Fibroblast of peridontal ligament (primary cell): ENCODE results near the gene DENND4C.
A peak's percentile ranks its signal among the peaks of the same experiment; 100 is the strongest.
"Not testable (repeated sequence)": the region's sequence is repeated elsewhere in the genome, so short reads cannot be mapped to it uniquely, and the experiment has no call there.

Source experiments
- DNase-seq: peaks from one replicate; pipeline ENCODE4 v3.0.0-alpha.2; 2010; ENCODE audit errors: extremely low read depth

DENND4C gene

DNA sequence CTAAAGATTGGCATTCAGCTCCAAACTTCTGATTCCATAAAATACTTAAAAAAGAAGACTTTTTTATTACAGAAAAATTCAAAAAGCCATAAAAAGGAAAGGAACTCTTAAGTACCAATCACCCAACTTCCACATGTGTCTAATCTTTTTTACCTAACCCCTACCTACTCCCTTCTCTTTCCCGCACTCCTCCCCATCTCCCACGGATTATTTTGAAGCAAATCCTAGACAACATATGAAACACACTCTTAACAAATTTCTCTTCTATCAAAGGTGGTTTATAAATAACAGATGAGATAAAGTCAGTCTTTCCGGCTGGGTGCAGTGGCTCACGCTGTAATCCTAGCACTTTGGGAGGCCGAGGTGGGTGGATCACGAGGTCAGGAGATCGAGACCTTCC, 5.9 kb upstream of the DENND4C start:
- no peak for DNase-seq

DNA sequence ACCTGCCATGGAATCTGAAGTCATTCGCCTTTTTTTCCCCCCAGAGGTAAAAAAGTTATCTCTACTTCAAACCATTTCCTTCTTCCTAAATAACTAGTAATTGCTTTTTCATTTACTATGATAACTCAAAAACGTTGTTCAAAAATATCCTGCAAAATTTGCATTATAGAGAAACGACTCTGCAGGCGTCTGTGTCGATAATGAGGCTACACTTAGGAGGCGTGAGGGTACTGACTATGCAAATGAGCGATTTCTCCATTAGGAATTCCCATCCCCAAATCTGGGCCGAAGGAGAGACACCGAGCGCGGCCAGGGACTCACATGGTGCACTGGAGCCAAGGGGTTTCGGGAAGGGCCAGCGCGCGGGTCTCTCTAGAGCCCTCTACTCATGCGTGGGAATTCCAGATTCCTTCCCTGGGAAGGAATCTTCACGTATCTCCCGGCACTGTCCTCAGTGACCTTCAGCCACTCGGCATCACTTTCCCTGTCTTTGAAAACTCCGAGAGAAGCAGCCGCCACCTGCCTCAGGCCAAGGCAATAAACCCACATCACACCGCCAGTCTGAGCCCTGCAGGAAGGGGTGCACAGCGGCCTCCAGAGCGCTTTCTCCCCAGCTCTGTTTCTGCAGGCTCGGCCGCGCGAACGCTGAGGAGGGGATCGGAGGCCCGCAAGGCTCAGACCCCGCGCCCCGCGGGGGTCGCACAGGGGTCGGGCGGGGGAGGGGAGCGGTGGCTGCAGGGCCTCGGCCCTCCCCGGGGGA, 718 bp upstream of the DENND4C start:
- peak; percentile 31 for DNase-seq

DNA sequence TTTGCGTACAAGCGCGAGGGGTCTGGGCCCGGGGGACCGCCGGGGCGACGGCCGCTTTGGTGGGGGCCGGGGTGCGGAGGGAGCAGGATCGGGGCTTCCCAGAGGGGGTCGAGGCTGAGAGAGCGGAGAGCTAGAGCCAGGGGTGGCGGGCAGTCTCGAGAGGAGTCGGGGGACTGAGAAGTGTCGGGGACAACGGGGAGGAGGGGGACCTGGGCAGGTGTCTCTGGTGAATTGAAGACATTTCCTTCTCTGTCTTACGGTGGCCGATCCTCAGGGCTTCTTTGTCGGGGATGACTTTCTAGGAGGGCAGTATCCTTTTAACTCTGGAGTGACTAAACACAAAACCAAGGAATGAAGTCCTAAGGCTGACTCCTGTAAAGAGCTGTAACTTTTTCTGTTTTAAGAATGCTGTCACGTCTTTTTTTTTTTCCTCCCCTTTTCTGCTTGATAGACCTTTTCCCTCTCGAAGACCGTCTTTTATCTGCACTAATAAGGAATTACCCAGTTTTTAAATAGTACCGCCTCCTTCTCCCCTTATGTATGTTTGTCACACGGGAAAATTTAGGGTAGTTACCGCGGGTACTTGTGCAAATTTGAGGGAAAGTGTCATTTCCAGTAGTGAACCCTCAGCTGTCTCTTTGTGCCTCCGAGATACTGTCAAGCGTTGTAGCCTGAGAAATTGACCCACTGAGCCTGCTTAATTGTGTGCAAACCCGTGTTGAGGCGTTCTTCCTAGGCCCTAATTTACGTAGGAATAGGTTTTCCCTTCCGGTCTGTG, 822 bp downstream of the DENND4C start:
- DNase-seq, result peak; percentile 25

DNA sequence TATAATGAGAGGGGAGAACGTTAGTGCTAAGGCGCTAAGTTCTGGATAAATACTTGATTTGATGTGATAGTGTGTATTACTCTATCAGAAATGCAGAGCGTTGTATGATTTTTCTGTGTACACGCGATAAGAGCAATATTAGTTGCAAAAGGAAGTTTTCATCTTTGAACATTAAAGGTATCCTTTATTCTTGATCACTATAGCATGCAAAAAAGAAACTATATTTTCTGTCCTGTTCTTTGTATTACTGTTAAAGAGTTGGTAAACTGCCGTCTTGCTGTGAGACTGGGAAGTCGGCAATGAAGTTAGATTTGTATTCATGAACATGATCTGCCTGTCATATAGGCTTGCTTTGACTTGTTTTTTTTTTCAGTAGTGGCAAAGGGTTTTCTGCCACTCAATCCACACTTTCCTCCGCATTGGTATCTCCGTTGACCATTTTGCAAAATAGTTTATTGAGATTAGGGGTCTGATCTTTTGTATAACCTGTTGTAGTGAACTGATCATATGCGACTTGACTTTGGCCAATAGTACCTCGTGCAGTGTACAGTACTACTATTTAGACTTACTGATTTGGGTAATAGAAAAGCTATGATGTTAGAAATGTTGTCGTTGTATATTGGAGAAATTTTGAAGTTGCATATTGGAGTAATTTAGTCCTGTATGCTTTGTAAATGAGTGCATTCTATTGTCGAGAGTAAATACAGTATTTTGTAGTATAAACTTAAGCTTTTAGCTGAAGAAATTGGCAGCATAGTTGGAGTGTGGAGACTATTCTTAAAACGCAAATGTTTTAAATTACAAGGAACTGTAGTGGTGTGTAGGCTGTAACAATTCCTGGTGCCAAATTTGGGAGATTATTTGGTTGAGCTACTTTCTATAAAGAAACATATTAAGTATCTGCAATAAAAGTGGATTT, 1.7 kb downstream of the DENND4C start:
- peak; percentile 61 for DNase-seq

DNA sequence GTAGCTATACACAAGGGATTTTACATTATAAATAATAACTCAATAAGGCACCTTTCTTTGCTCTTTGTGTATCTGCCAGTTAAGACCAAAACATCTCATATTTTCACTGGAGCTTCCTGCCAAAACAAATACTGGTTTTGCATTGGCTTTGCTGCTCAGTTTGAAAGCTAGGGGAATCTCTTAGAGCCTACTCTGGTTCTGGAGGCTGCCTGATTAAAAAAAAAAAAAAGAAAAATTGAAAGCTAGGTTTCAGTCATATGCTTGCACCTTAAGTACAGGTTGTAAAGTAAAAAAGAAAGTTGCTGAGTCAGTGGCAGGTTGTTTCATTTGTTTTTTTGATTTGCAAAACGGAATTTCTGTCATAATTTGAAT, 2.3 kb downstream of the DENND4C start:
- peak; percentile 74 for DNase-seq

DNA sequence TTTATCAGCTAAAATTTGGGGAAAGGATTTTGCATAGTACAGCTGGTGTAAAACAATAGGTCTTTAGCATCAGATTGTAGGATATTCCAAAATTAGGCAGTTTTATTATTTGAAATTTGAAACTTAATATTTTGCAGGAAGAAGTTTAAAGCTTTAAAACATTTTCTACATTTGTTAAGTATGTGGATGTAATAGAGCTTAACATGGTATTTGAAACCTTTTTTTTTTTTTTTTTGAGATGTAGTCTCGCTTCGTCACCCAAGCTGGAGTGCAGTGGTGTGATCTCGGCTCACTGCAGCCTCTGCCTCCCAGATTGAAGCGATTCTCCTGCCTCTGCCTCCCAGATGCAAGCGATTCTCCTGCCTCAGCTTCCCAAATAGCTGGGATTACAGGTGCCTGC, 2.9 kb downstream of the DENND4C start:
- no peak for DNase-seq

DNA sequence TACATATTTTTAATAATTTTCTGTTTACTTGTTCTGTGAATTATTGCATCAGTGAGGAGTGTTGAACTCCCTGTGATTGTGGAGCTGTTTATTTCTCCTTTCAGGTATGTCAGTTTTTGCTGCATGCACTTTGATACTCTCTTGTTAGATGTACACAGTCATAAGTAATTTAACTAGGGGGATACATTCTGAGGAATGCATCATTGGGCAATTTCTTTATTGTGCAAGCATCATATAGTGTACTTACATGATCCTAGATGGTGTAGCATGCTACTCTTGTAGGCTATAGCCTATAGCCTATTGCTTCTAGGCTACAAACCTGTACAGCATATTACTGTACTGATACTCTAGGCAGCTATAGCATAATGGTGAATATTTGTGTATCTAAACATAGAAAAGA, 9.5 kb downstream of the DENND4C start:
- DNase-seq, result no peak

DNA sequence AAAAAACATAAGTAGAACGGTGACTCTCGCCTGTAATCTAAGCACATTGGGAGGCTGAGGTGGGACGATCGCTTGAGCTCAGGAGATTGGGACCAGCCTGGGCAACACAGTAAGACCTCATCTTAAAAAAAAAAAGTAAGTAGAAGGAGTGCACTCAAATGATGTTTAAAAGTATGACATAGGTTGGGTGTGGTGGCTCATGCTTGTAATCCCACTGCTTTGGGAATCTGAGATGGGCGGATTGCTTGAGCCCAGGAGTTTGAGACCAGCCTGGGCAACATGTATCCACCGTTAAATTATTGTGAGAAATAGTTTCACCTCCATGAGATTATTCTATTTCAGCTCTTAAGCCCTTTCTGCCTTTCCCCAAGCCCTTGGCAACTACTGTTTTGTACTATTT, 11.2 kb downstream of the DENND4C start:
- no peak for DNase-seq

DNA sequence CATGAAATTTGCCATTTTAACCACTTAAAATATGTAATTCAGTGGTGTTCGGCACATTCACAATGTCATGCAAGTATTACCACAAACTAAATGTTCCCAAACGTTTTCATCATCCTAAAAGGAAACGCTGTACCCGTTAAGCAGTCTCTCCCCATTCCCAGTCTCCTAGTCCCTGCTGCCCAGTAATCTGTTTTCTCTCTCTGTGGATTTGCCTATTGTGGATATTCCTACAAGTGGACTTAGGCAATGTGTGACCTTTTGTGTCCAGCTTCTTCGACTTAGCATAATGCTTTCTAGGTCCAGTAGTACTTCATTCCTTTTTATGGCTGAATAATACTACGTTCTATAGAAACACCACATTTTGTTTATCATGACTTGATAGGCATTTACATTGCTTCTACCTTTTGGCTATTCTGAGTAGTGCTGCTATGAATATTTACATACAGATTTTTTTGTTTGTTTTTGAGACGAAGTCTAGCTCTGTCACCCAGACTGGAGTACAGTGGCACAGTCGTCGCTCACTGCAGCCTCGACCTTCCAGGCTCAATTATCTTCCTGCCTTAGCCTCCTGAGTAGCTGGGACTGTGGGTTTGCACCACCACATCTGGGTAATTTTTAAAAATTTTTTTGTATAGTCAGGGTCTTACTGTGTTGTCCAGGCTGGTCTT, 13.0 kb downstream of the DENND4C start:
- no peak for DNase-seq

DNA sequence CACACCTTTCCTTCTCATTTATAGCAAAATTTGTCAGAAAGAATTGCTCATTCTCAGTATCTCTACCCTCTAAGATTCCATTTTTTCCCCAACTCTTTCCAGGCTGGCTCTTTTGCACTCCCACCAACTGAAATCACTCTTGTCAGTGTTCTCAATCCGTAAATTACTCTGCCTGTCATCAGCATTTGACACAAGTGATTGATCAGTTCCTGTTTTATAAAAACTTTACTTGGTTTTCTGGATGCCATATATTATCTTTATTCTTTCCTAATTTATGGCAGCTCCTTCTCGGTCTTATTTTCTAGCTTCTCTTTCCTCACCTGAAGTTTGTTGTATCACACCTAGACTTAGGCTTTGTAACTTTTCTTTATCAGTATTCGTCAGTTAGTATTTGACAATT, 16.4 kb downstream of the DENND4C start:
- DNase-seq, result no peak

DNA sequence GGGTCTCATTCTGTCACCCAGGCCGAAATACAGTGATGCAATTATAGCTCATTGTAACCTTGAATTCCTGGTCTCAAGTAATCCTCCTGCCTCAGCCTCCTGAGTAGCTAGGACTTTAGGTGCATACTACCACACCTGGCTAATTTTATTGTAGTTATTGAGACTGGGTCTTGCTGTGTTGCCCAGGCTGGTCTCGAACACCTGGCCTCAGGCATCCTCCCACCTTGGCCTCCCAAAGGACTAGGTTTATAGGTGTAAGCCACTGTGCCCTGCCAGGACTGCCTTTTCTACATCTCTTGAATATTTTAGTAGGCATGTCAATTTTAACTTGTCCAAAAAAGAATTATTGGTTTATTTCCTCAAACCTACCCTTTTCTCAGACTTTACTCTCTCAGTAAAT, 16.9 kb downstream of the DENND4C start:
- DNase-seq, result no peak

DNA sequence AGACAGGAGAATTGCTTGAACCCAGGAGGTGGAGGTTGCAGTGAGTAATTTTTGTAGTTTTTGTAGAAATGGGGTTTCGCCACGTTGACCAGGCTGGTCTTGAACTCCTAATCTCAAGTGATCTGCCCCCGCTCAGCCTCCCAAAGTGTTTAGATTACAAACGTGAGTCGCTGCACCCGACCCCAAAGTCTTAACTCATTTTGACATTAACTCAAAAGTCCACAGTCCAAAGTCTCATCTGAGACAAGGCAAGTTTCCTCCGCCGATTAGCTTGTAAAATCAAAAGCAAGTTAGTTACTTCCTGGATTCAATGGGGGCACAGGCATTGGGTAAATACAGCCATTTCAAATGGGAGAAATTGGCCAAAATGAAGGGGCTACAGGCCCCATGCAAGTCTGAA, 19.9 kb downstream of the DENND4C start:
- not testable (repeated sequence) for DNase-seq

DNA sequence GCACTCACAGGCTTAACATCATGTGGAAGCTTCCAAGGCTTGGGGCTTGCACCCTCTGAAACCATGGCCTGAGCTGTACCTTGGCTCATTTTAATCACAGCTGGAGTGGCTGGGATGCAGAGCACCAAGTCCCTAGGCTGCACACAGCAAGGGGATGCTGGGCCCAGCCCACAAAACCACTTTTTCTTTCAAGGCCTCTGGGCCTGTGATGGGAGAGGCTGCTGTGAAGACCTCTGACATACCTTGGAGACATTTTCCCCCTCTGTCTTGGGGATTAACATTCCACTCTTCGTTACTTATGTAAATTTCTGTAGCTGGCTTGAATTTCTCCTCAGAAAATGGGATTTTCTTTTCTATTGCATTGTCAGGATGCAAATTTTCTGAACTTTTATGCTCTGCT, 20.7 kb downstream of the DENND4C start:
- DNase-seq, result not testable (repeated sequence)

DNA sequence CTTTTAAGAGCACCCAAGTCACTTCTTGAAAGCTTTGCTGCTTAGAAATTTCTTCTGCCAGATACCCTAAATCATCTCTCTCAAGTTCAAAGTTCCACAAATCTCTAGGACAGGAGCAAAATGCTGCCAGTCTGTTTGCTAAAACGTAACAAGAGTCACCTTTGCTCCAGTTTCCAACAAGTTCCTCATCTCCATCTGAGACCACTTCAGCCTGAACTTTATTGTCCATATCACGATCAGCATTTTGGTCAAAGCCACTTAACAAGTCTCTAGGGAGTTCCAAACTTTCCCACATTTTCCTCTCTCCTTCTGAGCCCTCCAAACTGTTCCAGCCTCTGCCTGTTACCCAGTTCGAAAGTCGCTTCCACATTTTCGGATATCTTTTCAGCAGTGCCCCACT, 21.1 kb downstream of the DENND4C start:
- not testable (repeated sequence) for DNase-seq

DNA sequence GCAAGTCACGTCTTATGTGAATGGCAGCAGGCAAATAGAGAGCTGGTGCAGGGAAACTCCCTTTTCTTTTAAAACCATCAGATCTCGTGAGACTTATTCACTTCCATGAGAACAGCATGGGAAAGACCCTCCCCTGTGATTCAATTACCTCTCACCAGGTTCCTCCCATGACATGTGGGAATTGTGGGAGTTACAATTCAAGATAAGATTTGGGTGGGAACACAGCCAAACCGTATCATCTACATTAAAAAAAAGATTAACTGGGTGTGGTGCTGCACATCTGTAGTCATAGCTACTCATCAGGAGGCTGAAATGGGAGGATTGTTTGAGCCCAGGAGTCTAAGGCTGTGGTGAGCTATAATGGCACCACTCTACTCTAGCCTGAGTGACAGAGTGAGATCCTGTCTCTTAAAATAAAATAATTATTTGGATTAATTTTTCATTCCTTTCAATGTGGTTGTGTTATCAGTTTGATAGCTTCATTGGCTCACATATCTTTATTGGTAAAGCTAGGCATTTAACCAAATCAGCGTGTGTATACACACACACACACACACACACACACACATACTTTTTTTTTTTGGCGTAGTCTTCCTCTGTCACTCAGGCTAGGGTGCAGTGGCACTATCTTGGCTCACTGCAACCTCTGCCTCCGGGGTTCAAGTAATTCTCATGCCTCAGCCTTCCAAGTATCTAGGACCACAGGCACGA, 21.8 kb downstream of the DENND4C start:
- DNase-seq, result no peak

DNA sequence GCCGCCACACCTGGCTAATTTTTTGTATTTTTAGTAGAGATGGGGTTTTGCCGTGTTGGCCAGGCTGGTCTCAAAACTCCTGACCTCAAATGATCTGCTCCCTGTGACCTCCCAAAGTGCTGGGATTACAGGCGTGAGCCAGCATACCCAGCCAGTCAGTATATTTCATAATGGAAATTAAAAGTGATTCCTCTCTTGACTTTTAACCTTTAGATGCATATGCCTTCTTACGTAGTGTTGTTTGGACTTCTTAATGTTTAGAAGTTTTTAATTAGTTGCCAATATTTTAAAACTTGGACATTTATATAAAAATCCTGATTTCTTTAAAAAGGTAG, 22.4 kb downstream of the DENND4C start:
- no peak for DNase-seq

DNA sequence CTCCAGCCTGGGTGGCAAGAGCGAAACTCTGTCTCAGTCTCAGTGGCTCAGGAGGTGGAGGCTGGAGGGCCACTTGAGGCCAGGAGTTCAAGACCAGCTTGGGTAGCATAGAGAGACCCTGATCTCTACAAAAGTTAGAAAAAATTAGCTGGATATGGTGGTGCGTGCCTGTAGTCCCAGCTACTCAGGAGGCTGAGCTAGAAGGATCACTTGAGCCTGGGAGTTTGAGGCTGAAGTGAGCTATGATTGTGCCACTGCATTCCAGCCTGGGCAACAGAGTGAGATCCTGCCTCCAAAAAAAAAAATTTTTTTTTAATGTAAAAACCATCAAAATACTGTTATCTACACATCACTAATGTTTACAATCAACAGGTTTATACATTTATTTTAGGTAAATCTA, 24.6 kb downstream of the DENND4C start:
- DNase-seq, result no peak

DNA sequence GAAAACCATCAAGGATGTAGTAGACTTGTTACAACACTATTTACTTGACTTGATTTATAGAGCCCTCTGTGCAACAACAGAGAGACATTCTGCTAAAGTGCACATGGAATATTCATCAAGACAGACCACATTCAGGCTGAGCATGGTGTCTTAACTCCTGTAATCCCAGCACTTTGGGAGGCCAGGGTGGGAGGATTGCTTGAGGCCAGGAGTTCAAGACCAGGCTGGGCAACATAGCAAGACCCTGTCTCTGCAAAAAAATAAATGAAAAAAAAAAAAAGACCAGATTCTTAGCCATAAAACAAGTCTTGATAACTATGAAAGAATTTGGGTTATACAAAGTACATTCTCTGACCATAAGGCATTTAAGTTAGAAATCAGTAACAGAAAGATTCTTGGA, 25.3 kb downstream of the DENND4C start:
- DNase-seq, result peak; percentile 10

DNA sequence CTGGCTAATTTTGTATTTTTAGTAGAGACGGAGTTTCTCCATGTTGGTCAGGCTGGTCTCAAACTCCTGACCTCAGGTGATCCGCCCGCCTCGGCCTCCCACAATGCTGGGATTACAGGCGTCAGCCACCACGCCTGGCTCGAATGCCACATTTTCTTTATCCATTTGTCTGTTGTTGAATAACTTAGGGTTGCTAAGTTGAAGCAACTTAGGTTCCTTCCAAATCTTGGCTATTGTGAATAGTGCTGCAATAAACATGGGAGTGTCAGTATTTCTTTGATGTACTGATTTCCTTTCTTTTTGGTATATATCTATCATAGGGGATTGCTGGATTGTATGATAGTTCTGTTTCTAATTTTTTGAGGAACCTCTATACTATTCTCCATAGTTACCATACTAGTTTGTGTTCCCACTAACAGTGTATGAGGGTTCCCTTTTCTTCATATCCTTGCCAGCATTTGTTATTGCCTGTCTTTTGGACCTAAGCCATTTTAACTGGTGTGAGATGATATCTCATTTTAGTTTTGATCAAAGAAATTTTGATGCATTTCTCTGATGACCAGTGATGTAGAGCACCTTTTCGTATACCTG, 29.3 kb downstream of the DENND4C start:
- DNase-seq, result not testable (repeated sequence)

DNA sequence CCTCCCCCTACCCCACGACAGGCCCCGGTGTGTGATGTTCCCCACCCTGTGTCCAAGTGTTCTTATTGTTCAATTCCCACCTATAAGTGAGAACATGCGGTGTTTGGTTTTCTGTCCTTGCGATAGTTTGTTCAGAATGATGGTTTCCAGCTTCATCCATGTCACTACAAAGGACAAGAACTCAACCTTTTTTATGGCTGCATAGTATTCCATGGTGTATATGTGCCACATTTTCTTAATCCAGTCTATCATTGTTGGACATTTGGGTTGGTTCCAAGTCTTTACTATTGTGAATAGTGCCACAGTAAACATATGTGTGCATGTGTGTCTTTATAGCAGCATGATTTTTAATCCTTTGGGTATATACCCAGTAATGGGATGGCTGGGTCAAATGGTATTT, 35.1 kb downstream of the DENND4C start:
- not testable (repeated sequence) for DNase-seq
